ENCODE data around the gene IGLL1. TPM values are rescaled to one million over a fixed set of nuclear protein-coding genes. Genes with fewer than 3 reads are reported as not detected.
A peak's percentile ranks its signal among the peaks of the same experiment; 100 is the strongest.

Gene IGLL1
- total RNA-seq, 6 experiments from 2014 or later: not detected

GRCh38 chr22:23591846-23592245 is 11.8 kb upstream of the IGLL1 start:
- no peaks in the 10 kb centered on the region for H3K36me3 Mint-ChIP-seq (ENCODE audit: low read depth)
- DNase-seq: no peak
- H3K27me3 Mint-ChIP-seq (ENCODE audit: insufficient read depth): peaks cover 24% of the 10 kb centered on the region
- no peaks in the 10 kb centered on the region for H3K4me1 Mint-ChIP-seq (ENCODE audit: low read depth)
- TF ChIP-seq CTCF (IDR thresholded peaks at IDR 0.05): no peak
- no peak overlapping the region for H3K4me3 Mint-ChIP-seq
- peaks cover 6% of the 10 kb centered on the region for H3K9me3 Mint-ChIP-seq
- H3K27ac Mint-ChIP-seq: no peak overlapping the region

GRCh38 chr22:23591201-23591791 is 11.2 kb upstream of the IGLL1 start:
- peak; percentile 10 for DNase-seq
- no peak overlapping the region for H3K4me3 Mint-ChIP-seq
- peaks cover 6% of the 10 kb centered on the region for H3K9me3 Mint-ChIP-seq
- H3K36me3 Mint-ChIP-seq (ENCODE audit: low read depth): no peaks in the 10 kb centered on the region
- H3K4me1 Mint-ChIP-seq (ENCODE audit: low read depth): no peaks in the 10 kb centered on the region
- peak; percentile 96 for TF ChIP-seq CTCF (IDR thresholded peaks at IDR 0.05)
- peaks cover 21% of the 10 kb centered on the region for H3K27me3 Mint-ChIP-seq (ENCODE audit: insufficient read depth)
- no peak overlapping the region for H3K27ac Mint-ChIP-seq

GRCh38 chr22:23583836-23584235 is 3.7 kb upstream of the IGLL1 start:
- DNase-seq: no peak
- Mint-ChIP-seq H3K4me3 (no peak overlapping the region), H3K27me3 (ENCODE audit: insufficient read depth) (peaks cover 28% of the 10 kb centered on the region), H3K36me3 (ENCODE audit: low read depth) (no peaks in the 10 kb centered on the region), H3K27ac (no peak overlapping the region), H3K9me3 (no peaks in the 10 kb centered on the region), H3K4me1 (ENCODE audit: low read depth) (no peaks in the 10 kb centered on the region)
- no peak for TF ChIP-seq CTCF (IDR thresholded peaks at IDR 0.05)

GRCh38 chr22:23583153-23583552 is 3.1 kb upstream of the IGLL1 start:
- Mint-ChIP-seq H3K9me3 (no peaks in the 10 kb centered on the region), H3K27me3 (ENCODE audit: insufficient read depth) (peaks cover 31% of the 10 kb centered on the region), H3K4me1 (ENCODE audit: low read depth) (no peaks in the 10 kb centered on the region), H3K36me3 (ENCODE audit: low read depth) (no peaks in the 10 kb centered on the region), H3K4me3 (no peak overlapping the region), H3K27ac (no peak overlapping the region)
- no peak for TF ChIP-seq CTCF (IDR thresholded peaks at IDR 0.05)
- no peak for DNase-seq

- DNase-seq: no peak
- no peak for TF ChIP-seq CTCF (IDR thresholded peaks at IDR 0.05)
- Mint-ChIP-seq H3K4me3 (no peak overlapping the region), H3K9me3 (no peaks in the 10 kb centered on the region), H3K27ac (no peak overlapping the region), H3K4me1 (ENCODE audit: low read depth) (no peaks in the 10 kb centered on the region), H3K27me3 (ENCODE audit: insufficient read depth) (peaks cover 44% of the 10 kb centered on the region), H3K36me3 (ENCODE audit: low read depth) (no peaks in the 10 kb centered on the region)
These were observed 1.2 kb upstream of the IGLL1 start for GRCh38 chr22:23581260-23581650.
